ENCODE measurements around the gene PABPC1L2A.
"Not testable (repeated sequence)": the region's sequence is repeated elsewhere in the genome, so short reads cannot be mapped to it uniquely, and the experiment has no call there.

PABPC1L2A gene

DNA sequence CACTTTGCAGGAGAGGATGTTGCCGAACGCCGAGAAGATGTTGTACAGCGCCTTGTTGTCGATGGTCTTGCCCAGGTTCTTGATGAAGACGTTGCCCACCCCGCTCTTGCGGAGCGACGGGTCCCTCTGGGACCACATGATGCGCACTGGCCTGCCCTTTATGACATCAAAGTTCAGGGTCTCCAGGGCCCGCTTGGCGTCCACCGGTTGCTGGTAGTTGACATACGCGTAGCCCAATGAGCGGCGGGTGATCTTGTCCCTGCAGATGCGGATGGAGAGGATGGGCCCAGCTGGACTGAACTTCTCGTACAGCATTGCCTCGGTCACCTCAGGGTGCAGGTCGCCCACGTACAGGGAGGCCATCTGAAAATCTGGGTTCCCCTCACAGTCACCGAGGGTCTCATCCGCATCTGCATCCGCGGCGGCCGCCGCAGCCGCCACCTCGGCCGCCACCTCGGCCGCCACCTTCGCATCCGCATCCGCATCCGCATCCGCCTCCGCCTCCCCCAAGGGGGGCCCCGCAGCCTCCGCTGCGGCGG, at the start of gene PABPC1L2A:
PABPC1L2A (minus strand) TSS at position 489 of the 539 bp plus-strand sequence; CDS start at position 363, 126 bp downstream.
- DNase-seq = not testable (repeated sequence)

DNA sequence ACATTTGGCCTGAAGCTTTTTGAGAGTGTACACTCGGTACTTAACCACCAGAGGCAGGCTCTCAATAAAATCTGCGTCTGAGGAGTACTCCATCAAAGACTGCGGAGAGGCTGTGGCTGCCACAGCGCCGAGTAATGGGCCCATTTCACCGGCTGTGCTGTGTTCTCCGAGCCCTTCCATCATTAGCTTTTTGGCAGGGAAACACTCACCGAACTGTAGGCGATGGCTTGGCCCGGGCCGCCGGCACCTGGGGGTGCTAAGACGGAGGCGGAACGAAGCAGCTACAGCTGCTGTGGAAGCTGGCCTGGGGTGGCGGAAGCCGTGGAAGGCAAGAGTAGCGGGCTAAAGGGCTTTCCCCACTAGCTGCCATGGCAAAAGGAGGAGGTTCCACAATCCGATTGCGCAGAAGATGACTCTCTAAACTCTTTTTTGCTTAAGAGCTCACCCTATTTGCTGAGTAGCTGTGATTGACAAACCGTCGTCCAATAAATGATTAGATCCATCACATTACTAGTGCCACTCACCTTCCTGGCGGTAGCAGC, 48.5 kb upstream of the PABPC1L2A start:
- DNase-seq = no peak

DNA sequence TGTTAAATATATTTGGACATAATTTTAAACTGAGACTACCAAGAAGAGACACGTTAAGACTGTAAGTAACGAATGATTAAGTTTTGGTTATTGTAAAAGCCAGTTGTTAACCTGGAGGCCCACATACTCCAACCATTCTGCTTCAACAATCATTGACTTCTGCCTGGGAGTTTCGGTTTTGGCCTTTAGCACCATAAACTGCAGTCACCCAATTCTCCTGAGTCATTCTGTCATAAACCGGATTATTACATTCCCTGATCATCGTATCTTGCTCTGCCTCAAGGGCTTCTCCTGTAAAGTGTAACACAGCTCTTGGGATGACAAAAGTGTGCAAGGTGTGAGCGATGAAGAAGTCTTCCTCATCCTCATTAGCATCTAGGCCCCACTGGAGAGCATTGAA, 46.9 kb upstream of the PABPC1L2A start:
- no peak for DNase-seq

DNA sequence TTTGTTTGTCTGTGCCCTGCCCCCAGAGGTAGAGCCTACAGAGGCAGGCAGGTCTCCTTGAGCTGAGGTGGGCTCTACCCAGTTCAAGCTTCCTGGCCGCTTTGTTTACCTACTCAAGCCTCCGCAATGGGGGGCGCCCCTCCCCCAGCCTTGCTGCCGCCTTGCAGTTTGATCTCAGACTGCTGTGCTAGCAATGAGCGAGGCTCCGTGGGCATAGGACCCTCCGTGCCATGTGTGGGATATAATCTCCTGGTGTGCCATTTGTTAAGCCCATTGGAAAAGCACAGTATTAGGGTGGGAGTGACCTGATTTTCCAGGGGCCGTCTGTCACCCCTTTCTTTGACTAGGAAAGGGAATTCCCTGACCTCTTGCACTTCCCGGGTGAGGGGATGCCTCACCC, 20.2 kb upstream of the PABPC1L2A start:
- not testable (repeated sequence) for DNase-seq

DNA sequence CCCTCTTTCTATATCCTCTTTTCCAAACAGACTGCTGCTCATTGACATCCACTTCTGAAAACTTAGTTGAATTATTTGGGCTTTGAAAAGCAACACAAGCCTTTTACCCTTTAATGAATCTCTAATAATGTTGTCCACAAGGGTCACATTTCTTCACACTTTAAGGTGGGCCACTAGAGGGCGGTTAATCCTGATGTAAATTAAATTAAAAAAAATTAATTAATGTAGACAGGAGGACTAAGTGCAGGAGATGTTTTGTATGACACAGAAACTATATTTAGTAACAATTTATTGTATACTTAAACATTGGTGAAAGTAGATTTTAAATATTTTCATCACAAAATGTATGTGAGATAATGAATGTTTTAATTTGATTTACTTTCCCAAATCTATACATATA, 7.5 kb upstream of the PABPC1L2A start:
- not testable (repeated sequence) for DNase-seq

DNA sequence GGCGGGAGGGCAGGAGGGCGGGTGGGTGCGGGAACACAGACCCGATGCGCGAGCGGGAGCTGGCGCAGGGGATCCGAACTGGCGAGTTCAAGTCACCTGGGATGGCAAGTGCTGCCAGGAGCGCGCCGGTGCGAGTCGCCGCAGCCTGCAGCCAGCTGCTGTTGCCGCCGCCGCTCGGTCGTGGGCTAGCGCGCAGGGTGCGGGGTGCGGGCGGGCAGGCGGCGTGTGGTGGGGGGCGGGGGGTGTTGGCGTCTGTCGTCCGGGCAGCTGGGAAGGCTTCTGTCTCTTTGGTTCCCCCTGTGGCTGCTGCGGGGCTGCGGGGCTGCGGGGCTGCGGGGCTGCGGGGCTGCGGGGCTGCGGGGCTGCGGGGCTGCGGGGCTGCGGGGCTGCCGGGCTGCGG, 572 bp upstream of the PABPC1L2A start:
- DNase-seq = not testable (repeated sequence)

DNA sequence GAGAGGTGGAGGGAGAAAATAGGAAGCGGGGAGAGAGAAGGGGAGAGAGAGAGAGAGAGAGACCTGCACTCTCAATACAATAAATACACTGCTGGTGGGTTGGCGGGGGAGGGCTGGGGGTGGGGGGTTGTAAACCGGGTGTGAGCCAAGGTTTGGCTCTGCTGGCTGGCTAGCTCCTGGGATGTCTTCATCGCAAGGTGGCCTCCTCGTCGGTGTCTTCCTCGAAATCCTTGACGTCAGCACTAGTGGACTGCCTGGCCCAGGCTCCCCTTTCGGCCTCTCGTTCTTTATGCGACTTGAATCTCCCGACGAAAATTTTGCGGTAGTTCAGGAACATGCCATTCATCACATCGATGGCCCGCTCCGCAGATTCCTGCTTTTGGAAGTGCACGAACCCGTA, 715 bp downstream of the PABPC1L2A start:
- DNase-seq = not testable (repeated sequence)

DNA sequence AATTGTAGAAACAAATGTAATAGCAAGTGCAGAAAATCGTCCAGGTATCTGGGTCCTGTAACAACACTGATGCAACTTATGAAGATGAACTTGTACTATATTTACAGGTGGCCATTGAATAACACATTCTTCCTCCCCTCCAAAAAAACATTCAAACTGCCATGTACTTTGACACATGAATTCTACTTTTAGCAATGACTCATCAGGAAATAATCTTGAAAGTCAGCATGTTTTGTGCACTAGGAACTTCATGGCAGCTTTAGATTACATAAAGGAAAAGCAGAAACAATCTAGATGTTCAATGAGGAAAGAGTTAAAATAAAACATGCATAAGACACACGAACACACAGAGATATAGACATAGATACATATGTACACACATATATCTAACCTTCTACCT, 2.5 kb downstream of the PABPC1L2A start:
- no peak for DNase-seq

DNA sequence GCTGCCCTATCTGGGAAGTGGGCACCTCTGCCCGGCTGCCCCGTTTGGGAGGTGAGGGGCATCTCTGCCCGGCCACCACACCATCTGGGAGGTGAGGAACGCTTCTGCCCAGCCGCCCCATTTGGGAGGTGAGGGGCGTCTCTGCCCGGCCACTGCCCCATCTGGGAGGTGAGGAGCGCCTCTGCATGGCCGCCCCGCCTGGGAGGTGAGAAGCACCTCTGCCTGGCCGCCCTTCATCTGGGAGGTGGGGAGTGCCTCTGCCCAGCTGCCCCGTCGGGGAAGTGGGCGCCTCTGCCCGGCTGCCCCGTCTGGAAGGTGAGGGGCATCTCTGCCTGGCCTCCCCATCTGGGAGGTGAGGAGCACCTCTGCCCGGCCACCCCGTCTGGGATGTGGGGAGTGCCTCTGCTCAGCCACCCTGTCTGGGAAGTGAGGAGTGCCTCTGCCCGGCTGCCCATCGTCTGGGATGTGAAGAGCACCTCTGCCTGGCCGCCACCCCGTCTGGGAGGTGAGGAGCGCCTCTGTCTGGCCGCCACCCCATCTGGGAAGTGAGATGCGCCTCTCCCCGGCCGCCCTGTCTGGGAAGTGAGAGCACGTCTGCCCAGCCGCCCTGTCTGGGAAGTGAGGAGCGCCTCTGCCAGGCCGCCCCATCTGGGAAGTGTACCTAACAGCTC, 9.8 kb downstream of the PABPC1L2A start:
- no peak for DNase-seq

DNA sequence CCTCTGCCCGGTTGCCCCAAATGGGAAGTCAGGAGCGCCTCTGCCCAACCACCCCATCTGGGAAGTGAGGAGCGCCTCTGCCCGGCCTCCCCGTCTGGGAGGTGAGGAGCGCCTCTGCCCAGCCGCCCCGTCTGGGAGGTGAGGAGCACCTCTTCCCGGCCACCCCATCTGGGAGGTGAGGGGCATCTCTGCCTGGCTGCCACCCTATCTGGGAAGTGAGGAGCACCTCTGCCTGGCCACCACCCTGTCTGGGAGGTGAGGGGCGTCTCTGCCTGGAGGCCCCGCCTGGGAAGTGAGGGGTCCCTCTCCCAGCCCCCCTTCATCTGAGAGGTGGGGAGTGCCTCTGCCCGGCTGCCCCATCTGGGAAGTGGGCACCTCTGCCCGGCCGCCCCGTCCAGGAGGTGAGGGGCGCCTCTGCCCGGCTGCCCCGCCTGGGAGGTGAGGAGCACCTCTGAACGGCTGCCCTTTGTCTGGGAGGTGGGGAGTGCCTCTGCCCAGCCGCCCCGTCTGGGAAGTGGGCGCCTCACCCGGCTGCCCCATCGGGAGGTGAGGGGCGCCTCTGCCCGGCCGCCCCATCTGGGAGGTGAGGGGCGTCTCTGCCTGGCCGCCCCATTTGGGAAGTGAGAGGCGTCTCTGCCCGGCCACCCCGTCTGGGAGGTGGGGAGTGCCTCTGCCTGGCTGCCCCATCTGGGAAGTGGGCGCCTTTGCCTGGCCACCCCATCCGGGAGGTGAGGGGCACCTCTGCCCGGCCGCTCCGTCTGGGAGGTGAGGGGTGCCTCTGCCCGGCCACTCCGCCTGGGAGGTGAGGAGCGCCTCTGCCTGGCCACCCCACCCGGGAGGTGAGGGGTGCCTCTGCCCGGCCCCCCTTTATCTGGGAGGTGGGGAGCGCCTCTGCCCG, 10.6 kb downstream of the PABPC1L2A start:
- no peak for DNase-seq

DNA sequence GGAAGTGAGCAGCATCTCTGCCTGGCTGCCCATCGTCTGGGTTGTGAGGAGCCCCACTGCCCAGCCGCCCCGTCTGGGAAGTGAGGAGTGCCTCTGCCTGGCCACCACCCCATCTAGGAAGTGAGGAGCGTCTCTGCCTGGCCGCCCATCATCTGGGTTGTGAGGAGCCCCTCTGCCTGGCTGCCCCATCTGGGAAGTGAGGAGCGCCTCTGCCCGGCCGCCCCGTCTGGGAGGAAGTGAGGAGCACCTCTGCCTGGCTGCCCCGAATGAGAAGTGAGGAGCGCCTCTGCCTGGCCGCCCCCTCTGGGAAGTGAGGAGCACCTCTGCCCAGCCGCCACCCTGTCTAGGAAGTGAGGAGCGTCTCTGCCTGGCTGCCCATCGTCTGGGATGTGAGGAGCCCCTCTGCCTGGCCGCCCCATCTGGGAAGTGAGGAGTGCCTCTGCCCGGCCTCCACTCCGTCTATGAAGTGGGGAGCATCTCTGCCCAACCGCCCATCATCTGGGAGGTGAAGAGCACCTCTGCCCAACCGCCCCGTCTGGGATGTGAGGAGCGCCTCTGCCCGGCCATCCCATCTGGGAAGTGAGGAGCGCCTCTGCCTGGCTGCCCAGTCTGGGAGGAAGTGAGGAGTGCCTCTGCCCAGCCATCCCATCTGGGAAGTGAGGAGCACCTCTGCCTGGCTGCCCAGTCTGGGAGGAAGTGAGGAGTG, 11.4 kb downstream of the PABPC1L2A start:
- not testable (repeated sequence) for DNase-seq

DNA sequence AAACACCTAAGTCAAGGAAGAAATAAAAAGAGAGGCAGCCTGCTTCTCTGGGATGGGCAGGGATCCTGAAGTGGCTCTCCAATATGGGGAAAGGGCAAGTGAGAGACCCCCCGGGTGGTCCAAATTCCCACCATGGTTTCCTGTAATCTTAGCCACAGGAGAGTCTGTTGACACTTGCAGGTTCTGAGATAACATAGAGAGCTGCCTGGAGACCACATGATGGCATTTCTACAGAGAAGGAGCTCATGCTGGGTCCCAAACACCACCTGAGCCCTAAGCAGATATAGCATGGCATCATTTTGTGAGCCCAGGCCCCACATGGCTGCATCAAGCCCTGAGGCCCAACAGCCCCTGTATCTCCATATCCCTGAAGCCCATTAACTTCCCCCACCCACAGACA, 50.4 kb downstream of the PABPC1L2A start:
- DNase-seq = no peak
